Neuronal stem cell (in vitro differentiated cells): Measurements from ENCODE around the gene MTFR1L.

Experiments used
- DNase-seq: peaks from one replicate; pipeline ENCODE4 v3.0.0-alpha.2; 2013; ENCODE audit warnings: low spot score
- H2AFZ ChIP-seq: one replicate; pipeline ENCODE4 v1.6.1; 2013; ENCODE audit warnings: mild to moderate bottlenecking, low read length, inconsistent platforms
- H2AK5ac ChIP-seq: 2 replicates; pipeline ENCODE4 v1.6.1; 2013; ENCODE audit warnings: low read depth, mild to moderate bottlenecking, inconsistent platforms, low read length, moderate library complexity, mixed read lengths
- H2BK120ac ChIP-seq: 2 replicates; pipeline ENCODE4 v1.6.1; 2013; ENCODE audit warnings: low read depth, mild to moderate bottlenecking, inconsistent platforms, low read length, moderate library complexity, mixed read lengths
- H2BK12ac ChIP-seq: one replicate; pipeline ENCODE4 v1.6.1; 2013; ENCODE audit warnings: low read length, inconsistent platforms
- H2BK15ac ChIP-seq: 2 replicates; pipeline ENCODE4 v1.6.1; 2013; ENCODE audit warnings: mild to moderate bottlenecking, low read length, inconsistent platforms, mixed read lengths
- H2BK5ac ChIP-seq: one replicate; pipeline ENCODE4 v1.6.1; 2013; ENCODE audit warnings: inconsistent platforms, mild to moderate bottlenecking, low read length, moderate library complexity
- H3K14ac ChIP-seq: one replicate; pipeline ENCODE4 v1.6.1; 2013; ENCODE audit warnings: low read length, inconsistent platforms
- H3K18ac ChIP-seq: 2 replicates; pipeline ENCODE4 v1.6.1; 2013; ENCODE audit warnings: low read length, inconsistent platforms
- H3K23ac ChIP-seq: 2 replicates; pipeline ENCODE4 v1.6.1; 2013; ENCODE audit warnings: low read depth, mild to moderate bottlenecking, mixed read lengths, low read length, inconsistent platforms; ENCODE audit not compliant: poor library complexity
- H3K27ac ChIP-seq: replicated peaks from 3 replicates; pipeline ENCODE4 v1.5.1; 2013; ENCODE audit warnings: low read length, inconsistent platforms
- H3K27me3 ChIP-seq, 3 experiments: 2 replicates each; pipeline ENCODE4 v1.6.1; 2013; ENCODE audit warnings: low read length in 3 of 3, mild to moderate bottlenecking in 2 of 3, inconsistent platforms in 1 of 3, low read depth in 1 of 3, mixed read lengths in 1 of 3, moderate library complexity in 1 of 3; ENCODE audit not compliant: control insufficient read depth in 3 of 3, insufficient read depth in 3 of 3
- H3K36me3 ChIP-seq, 2 donors: replicated peaks in 1 of 2; 2 replicates each; pipeline ENCODE4 v1.6.1; 2013; ENCODE audit warnings: low read length in 2 of 2; ENCODE audit not compliant: control insufficient read depth in 2 of 2, insufficient read depth in 2 of 2
- H3K4ac ChIP-seq: 2 replicates; pipeline ENCODE4 v1.6.1; 2013; ENCODE audit warnings: inconsistent platforms, mild to moderate bottlenecking, low read length, moderate library complexity
- H3K4me1 ChIP-seq, 2 donors: 1 replicate in 1 of 2; 2 replicates in 1 of 2; pipeline ENCODE4 v1.6.1; 2013; ENCODE audit warnings: low read length in 2 of 2, low read depth in 1 of 2; ENCODE audit not compliant: control insufficient read depth in 2 of 2, insufficient read depth in 1 of 2
- H3K4me2 ChIP-seq: one replicate; pipeline ENCODE4 v1.6.1; 2013; ENCODE audit warnings: mild to moderate bottlenecking, low read length, inconsistent platforms; ENCODE audit not compliant: insufficient read depth, poor library complexity, severe bottlenecking
- H3K4me3 ChIP-seq, 2 donors: 2 replicates each; pipeline ENCODE4 v1.5.1; 2013; ENCODE audit warnings: low read length in 2 of 2, mild to moderate bottlenecking in 2 of 2, inconsistent platforms in 1 of 2, moderate library complexity in 1 of 2
- H3K79me1 ChIP-seq: one replicate; pipeline ENCODE4 v1.6.1; 2013; ENCODE audit warnings: low read depth, mild to moderate bottlenecking, inconsistent platforms, low read length, moderate library complexity
- H3K9ac ChIP-seq: one replicate; pipeline ENCODE4 v1.6.1; 2013; ENCODE audit warnings: mild to moderate bottlenecking, low read depth, low read length, inconsistent platforms; ENCODE audit not compliant: poor library complexity
- H3K9me3 ChIP-seq, 2 donors: replicated peaks in 1 of 2; 2 replicates each; pipeline versions ENCODE3 to v1.6.1; 2013; ENCODE audit warnings: low read length in 2 of 2, mild to moderate bottlenecking in 2 of 2, inconsistent platforms in 1 of 2, low read depth in 1 of 2, mixed read lengths in 1 of 2, moderate library complexity in 1 of 2; ENCODE audit not compliant: control insufficient read depth in 2 of 2, insufficient read depth in 1 of 2
- H4K8ac ChIP-seq: one replicate; pipeline ENCODE4 v1.6.1; 2013; ENCODE audit warnings: low read depth, mild to moderate bottlenecking, inconsistent platforms, low read length, moderate library complexity
- H4K91ac ChIP-seq: one replicate; pipeline ENCODE4 v1.6.1; 2013; ENCODE audit warnings: low read length, low read depth, mild to moderate bottlenecking, inconsistent platforms; ENCODE audit not compliant: poor library complexity
- WGBS, 2 donors: extraction: QIAGEN DNeasy Blood & Tissue Kit; methylation state at CpG; one replicate each; pipeline ENCODE4 v1.1.7; 2013; ENCODE audit warnings: missing lambda C conversion rate in 2 of 2, mixed read lengths in 1 of 2; ENCODE audit not compliant: insufficient read length in 2 of 2, insufficient replicate concordance in 1 of 2; ENCODE audit errors: extremely low coverage in 2 of 2; 5-methylcytosine and 5-hydroxymethylcytosine counted together

MTFR1L gene

GRCh38 chr1:25804244-25804963, 15.3 kb upstream of the MTFR1L start:
- Histone ChIP-seq H3K4me3 (no peak overlapping the region), H2BK15ac (no peak overlapping the region), H3K4ac (no peak overlapping the region), H3K4me1 (peaks cover 16 to 21% of the 10 kb centered on the region in 2 donors), H2AK5ac (no peak overlapping the region), H3K14ac (no peak overlapping the region), H3K36me3 (peaks cover 20 to 50% of the 10 kb centered on the region in 2 donors), H3K27ac (no peak overlapping the region), H3K4me2 (no peak overlapping the region), H3K23ac (no peak overlapping the region), H3K9me3 (no peaks in the 10 kb centered on the region), H4K91ac (no peak overlapping the region), H2BK120ac (no peak overlapping the region), H3K79me1 (peaks cover 5% of the 10 kb centered on the region), H2AFZ (no peak overlapping the region), H3K18ac (no peak overlapping the region), H4K8ac (no peak overlapping the region), H3K9ac (no peak overlapping the region), H2BK12ac (no peak overlapping the region), H2BK5ac (no peak overlapping the region), H3K27me3 (no peaks in the 10 kb centered on the region)
- no CpG with 5 or more reads among the region's 10 CpGs for WGBS, 2 donors
- DNase-seq = no peak

- peaks cover 16% of the 10 kb centered on the region in 2 donors for H3K4me1 ChIP-seq
- no peak overlapping the region for H2AFZ ChIP-seq
- H3K14ac ChIP-seq = no peak overlapping the region
- no peak overlapping the region for H3K4me2 ChIP-seq
- H2BK12ac ChIP-seq = no peak overlapping the region
- peaks cover 5% of the 10 kb centered on the region for H3K79me1 ChIP-seq
- no peaks in the 10 kb centered on the region for H3K27me3 ChIP-seq
- H3K9ac ChIP-seq = peak overlapping the region; percentile 1
- no peak overlapping the region for H2BK120ac ChIP-seq
- H3K23ac ChIP-seq = no peak overlapping the region
- no CpG with 5 or more reads among the region's 15 CpGs for WGBS, 2 donors
- H3K27ac ChIP-seq = no peak overlapping the region
- H3K4ac ChIP-seq = no peak overlapping the region
- no peaks in the 10 kb centered on the region for H3K9me3 ChIP-seq
- H2BK15ac ChIP-seq = no peak overlapping the region
- peaks cover 24 to 58% of the 10 kb centered on the region in 2 donors for H3K36me3 ChIP-seq
- H4K8ac ChIP-seq = no peak overlapping the region
- H3K18ac ChIP-seq = no peak overlapping the region
- no peak overlapping the region for H3K4me3 ChIP-seq
- no peak overlapping the region for H4K91ac ChIP-seq
- no peak for DNase-seq
- H2AK5ac ChIP-seq = no peak overlapping the region
- no peak overlapping the region for H2BK5ac ChIP-seq
Measured at GRCh38 chr1:25804964-25805862, 14.5 kb upstream of the MTFR1L start.

GRCh38 chr1:25805863-25806225, 13.9 kb upstream of the MTFR1L start:
- H3K14ac ChIP-seq = no peak overlapping the region
- H3K27ac ChIP-seq = no peak overlapping the region
- H4K91ac ChIP-seq = no peak overlapping the region
- no peak overlapping the region for H2AK5ac ChIP-seq
- H2BK120ac ChIP-seq = no peak overlapping the region
- WGBS, 2 donors = no CpG with 5 or more reads among the region's 3 CpGs
- H3K4me2 ChIP-seq = no peak overlapping the region
- H3K9ac ChIP-seq = peak overlapping the region; percentile 35
- no peak overlapping the region for H2AFZ ChIP-seq
- peaks cover 13% of the 10 kb centered on the region in 2 donors for H3K4me1 ChIP-seq
- no peak overlapping the region for H4K8ac ChIP-seq
- H3K23ac ChIP-seq = peak overlapping the region; percentile 71
- H3K18ac ChIP-seq = no peak overlapping the region
- no peaks in the 10 kb centered on the region for H3K9me3 ChIP-seq
- H3K36me3 ChIP-seq = peaks cover 27 to 62% of the 10 kb centered on the region in 2 donors
- peak overlapping the region; percentile 63 for H2BK5ac ChIP-seq
- no peak for DNase-seq
- H3K27me3 ChIP-seq = no peaks in the 10 kb centered on the region
- H3K4me3 ChIP-seq = no peak overlapping the region
- H2BK12ac ChIP-seq = no peak overlapping the region
- no peak overlapping the region for H3K4ac ChIP-seq
- no peak overlapping the region for H2BK15ac ChIP-seq
- peaks cover 5% of the 10 kb centered on the region for H3K79me1 ChIP-seq

- H3K23ac ChIP-seq = no peak overlapping the region
- whole genome bisulfite sequencing, 2 donors = no CpG with 5 or more reads among the region's 4 CpGs
- H3K4me3 ChIP-seq = no peak overlapping the region
- peaks cover 32 to 68% of the 10 kb centered on the region in 2 donors for H3K36me3 ChIP-seq
- peaks cover 5% of the 10 kb centered on the region for H3K79me1 ChIP-seq
- H4K91ac ChIP-seq = no peak overlapping the region
- H2BK15ac ChIP-seq = no peak overlapping the region
- no peaks in the 10 kb centered on the region for H3K27me3 ChIP-seq
- H2AK5ac ChIP-seq = no peak overlapping the region
- no peak overlapping the region for H3K4me2 ChIP-seq
- no peak overlapping the region for H3K9ac ChIP-seq
- no peak overlapping the region for H4K8ac ChIP-seq
- no peaks in the 10 kb centered on the region for H3K9me3 ChIP-seq
- H3K27ac ChIP-seq = no peak overlapping the region
- no peak overlapping the region for H2BK5ac ChIP-seq
- no peak overlapping the region for H3K4ac ChIP-seq
- H3K14ac ChIP-seq = no peak overlapping the region
- H3K4me1 ChIP-seq = peaks cover 9 to 11% of the 10 kb centered on the region in 2 donors
- H2BK12ac ChIP-seq = no peak overlapping the region
- H3K18ac ChIP-seq = no peak overlapping the region
- DNase-seq = no peak
- H2BK120ac ChIP-seq = no peak overlapping the region
- no peak overlapping the region for H2AFZ ChIP-seq
Measured at GRCh38 chr1:25806418-25806817, 13.3 kb upstream of the MTFR1L start.
